ENCODE data around the gene CERT1.
"Not testable (repeated sequence)": the region's sequence is repeated elsewhere in the genome, so short reads cannot be mapped to it uniquely, and the experiment has no call there.

CERT1 gene, protein sequence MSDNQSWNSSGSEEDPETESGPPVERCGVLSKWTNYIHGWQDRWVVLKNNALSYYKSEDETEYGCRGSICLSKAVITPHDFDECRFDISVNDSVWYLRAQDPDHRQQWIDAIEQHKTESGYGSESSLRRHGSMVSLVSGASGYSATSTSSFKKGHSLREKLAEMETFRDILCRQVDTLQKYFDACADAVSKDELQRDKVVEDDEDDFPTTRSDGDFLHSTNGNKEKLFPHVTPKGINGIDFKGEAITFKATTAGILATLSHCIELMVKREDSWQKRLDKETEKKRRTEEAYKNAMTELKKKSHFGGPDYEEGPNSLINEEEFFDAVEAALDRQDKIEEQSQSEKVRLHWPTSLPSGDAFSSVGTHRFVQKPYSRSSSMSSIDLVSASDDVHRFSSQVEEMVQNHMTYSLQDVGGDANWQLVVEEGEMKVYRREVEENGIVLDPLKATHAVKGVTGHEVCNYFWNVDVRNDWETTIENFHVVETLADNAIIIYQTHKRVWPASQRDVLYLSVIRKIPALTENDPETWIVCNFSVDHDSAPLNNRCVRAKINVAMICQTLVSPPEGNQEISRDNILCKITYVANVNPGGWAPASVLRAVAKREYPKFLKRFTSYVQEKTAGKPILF

DNA sequence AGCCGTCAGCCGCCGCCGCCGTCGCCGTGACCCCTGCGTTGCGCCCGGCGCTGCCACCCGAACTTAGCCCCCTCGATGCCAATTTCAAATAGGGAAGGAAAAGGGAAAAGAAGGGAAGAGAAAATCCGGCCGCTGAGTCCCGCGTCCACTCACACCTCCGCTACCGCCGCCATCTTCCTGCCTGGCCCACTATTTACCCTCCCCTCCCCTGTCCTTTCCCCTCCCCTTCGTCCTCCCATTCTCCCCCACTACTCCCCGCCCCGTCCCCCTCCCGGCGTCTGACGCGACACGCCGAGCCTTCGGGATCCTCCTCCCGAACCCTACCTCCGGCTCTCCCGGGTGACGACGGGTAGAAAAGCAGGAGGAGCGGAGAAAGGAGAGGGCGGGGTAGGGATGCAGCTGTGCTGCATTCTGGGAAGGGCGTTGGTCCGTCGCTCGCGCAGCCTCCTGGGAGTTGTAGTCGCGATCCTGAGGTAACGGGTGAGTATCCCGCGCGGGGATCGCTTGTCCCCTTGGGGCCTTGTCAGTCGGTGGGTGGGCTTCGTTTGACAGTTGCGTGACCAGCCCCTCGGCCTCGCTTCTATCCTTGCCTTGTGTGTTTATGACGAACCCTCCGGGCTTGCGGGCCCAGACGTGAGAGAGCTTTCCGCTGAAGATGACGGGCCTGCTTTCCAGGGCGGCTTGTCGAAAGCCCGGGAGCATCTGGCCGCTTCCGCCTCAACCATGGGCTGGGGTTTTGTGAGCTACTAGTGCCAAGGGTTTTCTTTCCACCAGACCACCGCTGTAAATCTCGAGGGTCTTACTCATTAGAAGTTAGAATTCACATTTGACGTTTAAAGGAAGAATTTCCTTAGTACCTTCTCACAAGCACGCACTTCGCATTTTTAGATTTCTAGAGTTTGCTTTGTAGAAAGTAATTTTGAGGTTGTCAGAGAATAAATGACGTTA is at the start of gene CERT1, which contains the start of gene POLK:
Gene CERT1 (minus strand): TSS at position 195 of the 948 bp plus-strand sequence. CDS start 422 bp downstream, outside the sequence.
Gene POLK (plus strand): TSS at position 457 of the 948 bp plus-strand sequence.
- DNase-seq (ENCODE audit: low spot score in 2 of 2) = peak; percentile 98 to 99
- peaks cover 32% of the 10 kb centered on the region for H3K4me1 ChIP-seq
- in situ Hi-C loops (cut with MboI; ENCODE audit: low sequenced_read_pairs) = no loop called here
- no peaks in the 10 kb centered on the region for H3K36me3 ChIP-seq (replicated peaks)
- no peaks in the 10 kb centered on the region for H3K9me3 ChIP-seq
- H3K4me3 ChIP-seq = peak within 1 kb of the TSS; percentile 81
- no peaks in the 10 kb centered on the region for H3K27me3 ChIP-seq (ENCODE audit: low read depth)

DNA sequence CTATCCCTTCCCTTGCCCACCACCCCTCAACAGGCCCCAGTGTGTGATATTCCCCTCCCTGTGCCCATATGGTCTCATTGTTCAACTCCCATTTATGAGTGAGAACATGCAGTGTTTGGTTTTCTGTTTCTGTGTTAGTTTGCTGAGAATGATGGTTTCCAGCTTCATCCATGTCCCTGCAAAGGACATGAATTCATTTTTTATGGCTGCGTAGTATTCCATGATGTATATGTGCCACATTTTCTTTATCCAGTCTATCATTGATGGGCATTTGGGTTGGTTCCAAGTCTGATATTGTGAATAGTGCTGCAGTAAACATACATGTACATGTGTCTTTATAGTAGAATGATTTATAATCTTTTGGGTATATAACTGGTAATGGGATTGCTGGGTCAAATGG is 49.2 kb upstream of the CERT1 start:
- H3K4me3 ChIP-seq; H3K27me3 ChIP-seq (ENCODE audit: low read depth); in situ Hi-C loops (cut with MboI; ENCODE audit: low sequenced_read_pairs); H3K36me3 ChIP-seq (replicated peaks); H3K9me3 ChIP-seq; DNase-seq (ENCODE audit: low spot score in 2 of 2); H3K4me1 ChIP-seq: not testable (repeated sequence)

DNA sequence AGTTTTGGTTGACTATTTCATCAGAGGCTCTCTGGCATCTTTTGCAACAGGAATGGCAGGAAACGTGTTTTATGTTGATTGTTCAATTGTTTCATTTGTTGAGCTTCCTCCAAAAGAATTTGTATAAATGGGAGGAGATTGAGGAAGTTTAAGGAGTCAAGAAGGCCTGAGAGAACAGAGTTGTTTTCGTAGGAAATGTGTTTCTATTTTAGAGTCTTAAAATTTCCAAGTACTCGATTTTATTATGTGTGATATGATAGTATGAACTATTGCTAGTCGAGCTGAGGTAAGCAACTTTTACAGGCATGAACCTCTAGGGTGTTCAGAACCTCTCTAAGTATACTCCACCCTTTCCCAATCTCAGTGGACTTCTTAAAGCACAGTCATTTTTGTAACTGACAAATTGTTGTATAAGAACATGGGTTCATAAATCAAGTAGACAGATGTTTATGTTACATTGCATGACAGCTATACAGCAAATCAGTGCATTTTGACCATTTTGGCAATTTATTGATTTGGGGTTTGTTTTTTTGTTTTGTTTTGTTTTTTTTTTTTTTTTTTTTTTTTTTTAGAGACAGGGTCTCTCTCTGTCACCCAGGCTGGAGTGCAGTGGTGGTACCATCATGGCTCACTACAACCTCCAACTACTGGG is 47.7 kb upstream of the CERT1 start:
- DNase-seq (ENCODE audit: low spot score in 2 of 2) = no peak
- Histone ChIP-seq H3K4me1 (peaks cover 10% of the 10 kb centered on the region), H3K36me3 (replicated peaks) (no peaks in the 10 kb centered on the region; the same call in 1 of the 2 replicates), H3K4me3 (no peak overlapping the region), H3K27me3 (ENCODE audit: low read depth) (no peaks in the 10 kb centered on the region), H3K9me3 (no peaks in the 10 kb centered on the region)
- in situ Hi-C loops (cut with MboI; ENCODE audit: low sequenced_read_pairs) = no loop called here

DNA sequence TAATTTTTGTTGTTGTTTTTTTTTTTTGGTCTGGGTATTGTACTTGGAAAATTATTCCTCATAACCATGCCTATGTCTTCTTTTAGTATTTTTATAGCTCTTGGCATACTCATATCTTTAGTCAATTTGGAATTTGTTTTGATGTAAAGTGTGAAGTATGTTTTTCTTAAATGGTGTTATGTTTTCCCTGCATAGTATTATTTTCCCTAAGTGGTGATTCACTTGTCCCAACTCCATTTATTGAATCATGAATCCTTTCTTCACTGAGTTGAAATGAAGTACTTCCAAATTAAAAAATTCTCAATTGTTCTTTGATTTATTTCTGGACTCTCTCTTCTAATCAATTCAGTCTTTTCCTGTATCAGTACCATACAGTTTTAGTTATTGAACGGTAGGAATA is 46.8 kb upstream of the CERT1 start:
- Histone ChIP-seq H3K9me3 (no peaks in the 10 kb centered on the region), H3K27me3 (ENCODE audit: low read depth) (no peaks in the 10 kb centered on the region), H3K4me1 (peaks cover 10% of the 10 kb centered on the region), H3K36me3 (replicated peaks) (peaks cover 2% of the 10 kb centered on the region; the same call in 1 of the 2 replicates), H3K4me3 (no peak overlapping the region)
- in situ Hi-C loops (cut with MboI; ENCODE audit: low sequenced_read_pairs) = no loop called here
- no peak for DNase-seq (ENCODE audit: low spot score in 2 of 2)

DNA sequence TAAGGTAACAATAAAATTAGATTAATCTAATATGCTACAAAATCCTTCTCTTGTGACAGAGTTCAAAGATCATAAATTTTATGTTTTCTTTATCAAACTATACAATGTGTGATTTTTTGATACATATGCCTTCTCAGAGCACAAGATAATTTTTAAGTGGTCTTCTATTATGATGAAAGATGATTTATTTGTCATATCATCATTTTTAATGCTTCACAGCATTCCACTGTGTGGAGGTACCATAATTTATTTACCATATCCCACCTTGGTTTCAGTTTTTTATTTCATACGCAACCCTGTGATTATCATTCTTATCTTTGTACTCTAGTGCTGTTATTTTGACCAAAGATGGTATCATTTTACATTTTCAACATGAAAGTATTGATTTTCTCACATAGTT is 41.9 kb upstream of the CERT1 start:
- Histone ChIP-seq H3K4me3 (no peak overlapping the region), H3K9me3 (no peaks in the 10 kb centered on the region), H3K27me3 (ENCODE audit: low read depth) (no peaks in the 10 kb centered on the region), H3K4me1 (peaks cover 10% of the 10 kb centered on the region), H3K36me3 (replicated peaks) (peaks cover 11% of the 10 kb centered on the region; the same call in 1 of the 2 replicates)
- DNase-seq (ENCODE audit: low spot score in 2 of 2) = no peak
- in situ Hi-C loops (cut with MboI; ENCODE audit: low sequenced_read_pairs) = no loop called here

DNA sequence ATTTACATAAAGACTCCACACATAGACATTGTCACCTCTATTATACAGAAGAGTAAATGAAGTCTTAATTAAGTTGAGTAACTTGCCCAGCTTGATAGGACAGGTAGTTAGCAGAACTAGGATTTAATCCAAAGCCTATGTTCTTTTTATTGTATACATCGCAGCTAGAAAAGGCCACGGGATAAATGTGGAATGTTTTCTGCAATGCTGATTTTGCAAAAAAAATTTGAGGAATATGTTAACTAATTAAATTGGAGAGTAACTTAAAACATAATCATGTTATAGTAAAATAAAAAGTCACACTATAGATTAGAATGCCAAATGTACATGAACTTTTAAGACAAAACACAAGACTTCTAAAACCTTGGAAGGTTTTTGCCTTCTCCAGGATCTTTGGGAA is 41.3 kb upstream of the CERT1 start:
- Histone ChIP-seq H3K36me3 (replicated peaks) (peaks cover 11% of the 10 kb centered on the region; the same call in 1 of the 2 replicates), H3K27me3 (ENCODE audit: low read depth) (no peaks in the 10 kb centered on the region), H3K9me3 (no peaks in the 10 kb centered on the region), H3K4me1 (peaks cover 10% of the 10 kb centered on the region), H3K4me3 (no peak overlapping the region)
- no peak for DNase-seq (ENCODE audit: low spot score in 2 of 2)
- in situ Hi-C loops (cut with MboI; ENCODE audit: low sequenced_read_pairs) = no loop called here

DNA sequence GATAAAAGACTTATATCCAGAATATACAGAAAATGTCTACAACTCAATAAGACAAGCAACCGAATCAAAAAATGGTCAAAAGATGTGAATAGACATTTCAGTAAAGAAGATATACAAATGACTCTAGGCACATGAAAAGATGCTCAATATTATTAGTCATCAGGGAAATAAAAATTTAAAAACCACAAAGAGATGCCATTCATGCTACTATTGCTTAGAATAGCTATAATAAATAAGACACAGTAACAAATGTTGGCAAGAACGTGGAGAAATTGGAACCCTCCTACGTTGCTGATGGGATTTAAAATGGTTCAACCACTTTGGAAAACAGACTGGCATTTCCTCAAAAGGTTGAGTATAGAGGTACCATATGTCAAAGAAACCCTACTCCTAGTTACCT is 40.0 kb upstream of the CERT1 start:
- DNase-seq (ENCODE audit: low spot score in 2 of 2) = no peak
- Histone ChIP-seq H3K27me3 (ENCODE audit: low read depth) (no peaks in the 10 kb centered on the region), H3K36me3 (replicated peaks) (peaks cover 11% of the 10 kb centered on the region; the same call in 1 of the 2 replicates), H3K4me1 (peaks cover 10% of the 10 kb centered on the region), H3K9me3 (no peaks in the 10 kb centered on the region), H3K4me3 (no peak overlapping the region)
- in situ Hi-C loops (cut with MboI; ENCODE audit: low sequenced_read_pairs) = no loop called here

DNA sequence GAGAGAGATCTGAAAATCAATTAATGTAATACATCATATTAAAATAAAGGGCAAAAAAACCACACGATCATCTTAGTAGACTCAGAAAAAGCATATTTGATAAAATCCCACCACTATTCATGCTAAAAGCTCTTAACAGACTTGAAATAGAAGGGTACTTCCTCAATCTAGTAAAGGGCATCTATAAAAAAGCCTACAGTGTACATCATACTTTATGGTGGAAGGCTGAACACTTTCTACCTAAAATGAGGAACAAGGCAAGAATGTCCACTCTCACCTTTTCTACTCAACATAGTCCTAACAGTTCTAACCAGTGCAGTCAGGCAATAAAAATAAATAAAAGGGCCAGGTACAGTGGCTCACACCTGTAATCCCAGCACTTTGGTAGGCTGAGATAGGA is 39.2 kb upstream of the CERT1 start:
- Histone ChIP-seq H3K4me1 (peaks cover 5% of the 10 kb centered on the region), H3K4me3 (no peak overlapping the region), H3K9me3 (no peaks in the 10 kb centered on the region), H3K36me3 (replicated peaks) (peaks cover 11% of the 10 kb centered on the region; the same call in 1 of the 2 replicates), H3K27me3 (ENCODE audit: low read depth) (no peaks in the 10 kb centered on the region)
- DNase-seq (ENCODE audit: low spot score in 2 of 2) = no peak
- in situ Hi-C loops (cut with MboI; ENCODE audit: low sequenced_read_pairs) = no loop called here

DNA sequence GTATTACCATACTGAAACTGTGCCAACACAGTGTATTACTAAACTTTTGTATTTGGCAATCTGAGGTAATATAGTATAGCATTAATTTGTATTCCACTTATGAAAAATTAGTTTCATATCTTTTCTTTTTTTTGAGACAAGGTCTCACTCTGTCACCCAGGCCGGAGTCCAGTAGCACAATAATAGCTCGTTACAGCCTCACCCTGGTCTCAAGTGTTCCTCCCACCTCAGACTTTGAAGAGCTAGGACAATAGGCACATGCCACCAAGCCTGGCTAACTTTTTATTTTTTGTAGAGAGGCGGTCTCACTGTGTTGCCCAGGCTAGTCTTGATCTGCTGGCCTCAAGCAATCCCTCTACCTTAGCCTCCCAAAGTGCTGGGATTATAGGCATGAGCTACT is 36.4 kb upstream of the CERT1 start:
- no peak for DNase-seq (ENCODE audit: low spot score in 2 of 2)
- Histone ChIP-seq H3K9me3 (no peaks in the 10 kb centered on the region), H3K36me3 (replicated peaks) (peaks cover 5% of the 10 kb centered on the region; the same call in 1 of the 2 replicates), H3K27me3 (ENCODE audit: low read depth) (no peaks in the 10 kb centered on the region), H3K4me3 (no peak overlapping the region), H3K4me1 (no peaks in the 10 kb centered on the region)
- in situ Hi-C loops (cut with MboI; ENCODE audit: low sequenced_read_pairs) = no loop called here

DNA sequence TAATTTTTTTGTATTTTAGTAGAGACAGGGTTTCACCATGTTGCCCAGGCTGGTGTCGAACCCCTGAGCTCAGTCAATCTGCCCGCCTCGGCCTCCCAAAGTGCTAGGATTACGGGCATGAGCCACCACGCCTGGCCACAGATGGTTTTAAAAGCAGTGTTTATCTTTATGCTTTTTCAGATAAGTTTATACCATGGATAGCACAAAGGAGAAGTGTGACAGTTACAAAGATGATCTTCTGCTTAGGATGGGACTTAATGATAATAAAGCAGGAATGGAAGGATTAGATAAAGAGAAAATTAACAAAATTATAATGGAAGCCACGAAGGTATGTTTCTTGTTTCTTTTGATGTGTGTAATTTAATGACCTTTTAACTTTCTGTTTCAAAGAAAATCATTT is 35.4 kb upstream of the CERT1 start:
- no peak for DNase-seq (ENCODE audit: low spot score in 2 of 2)
- Histone ChIP-seq H3K27me3 (ENCODE audit: low read depth) (no peaks in the 10 kb centered on the region), H3K4me1 (no peaks in the 10 kb centered on the region), H3K36me3 (replicated peaks) (no peaks in the 10 kb centered on the region), H3K9me3 (no peaks in the 10 kb centered on the region), H3K4me3 (no peak overlapping the region)
- in situ Hi-C loops (cut with MboI; ENCODE audit: low sequenced_read_pairs) = no loop called here

DNA sequence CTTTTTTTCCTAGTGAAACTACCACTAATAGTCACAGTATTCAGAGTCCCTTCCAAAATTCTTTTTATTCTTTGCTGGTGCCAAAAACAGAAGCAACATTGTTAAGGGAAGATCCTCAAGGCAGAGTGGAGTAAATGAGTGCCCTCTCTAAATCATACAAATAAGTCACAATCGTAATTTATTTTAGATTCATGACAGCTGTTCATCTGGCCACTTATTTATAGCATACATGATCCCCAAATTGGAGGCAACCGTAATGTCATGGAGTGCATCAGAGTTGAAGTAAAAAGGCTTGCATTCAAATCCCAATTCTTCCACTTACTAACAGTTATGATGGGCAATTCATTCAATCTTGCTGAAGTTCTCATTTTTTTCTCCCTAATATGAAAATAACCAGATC is 33.7 kb upstream of the CERT1 start:
- Histone ChIP-seq H3K4me3 (no peak overlapping the region), H3K36me3 (replicated peaks) (no peaks in the 10 kb centered on the region), H3K9me3 (no peaks in the 10 kb centered on the region), H3K27me3 (ENCODE audit: low read depth) (no peaks in the 10 kb centered on the region), H3K4me1 (no peaks in the 10 kb centered on the region)
- in situ Hi-C loops (cut with MboI; ENCODE audit: low sequenced_read_pairs) = no loop called here
- no peak for DNase-seq (ENCODE audit: low spot score in 2 of 2)

DNA sequence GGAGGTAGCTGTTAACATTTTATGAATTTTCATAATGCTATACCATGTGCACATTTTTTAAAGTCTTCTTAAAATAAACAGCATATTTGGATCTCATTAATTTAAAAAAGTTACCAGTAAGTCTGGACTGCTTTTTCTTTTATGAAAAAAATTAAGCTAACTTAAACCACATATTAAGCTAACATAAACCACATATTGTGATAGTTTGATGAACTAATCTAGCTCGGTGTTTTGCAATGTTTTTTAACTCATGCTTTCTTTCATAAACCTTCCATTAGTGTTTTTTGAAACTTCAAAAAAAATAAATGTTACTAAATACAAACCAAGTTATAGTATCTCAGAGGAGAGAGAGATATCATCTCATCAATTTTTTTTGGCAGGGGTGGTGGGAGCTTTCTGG is 26.8 kb upstream of the CERT1 start:
- no peak for DNase-seq (ENCODE audit: low spot score in 2 of 2)
- Histone ChIP-seq H3K4me3 (no peak overlapping the region), H3K4me1 (no peaks in the 10 kb centered on the region), H3K27me3 (ENCODE audit: low read depth) (no peaks in the 10 kb centered on the region), H3K9me3 (no peaks in the 10 kb centered on the region), H3K36me3 (replicated peaks) (no peaks in the 10 kb centered on the region)
- in situ Hi-C loops (cut with MboI; ENCODE audit: low sequenced_read_pairs) = no loop called here

DNA sequence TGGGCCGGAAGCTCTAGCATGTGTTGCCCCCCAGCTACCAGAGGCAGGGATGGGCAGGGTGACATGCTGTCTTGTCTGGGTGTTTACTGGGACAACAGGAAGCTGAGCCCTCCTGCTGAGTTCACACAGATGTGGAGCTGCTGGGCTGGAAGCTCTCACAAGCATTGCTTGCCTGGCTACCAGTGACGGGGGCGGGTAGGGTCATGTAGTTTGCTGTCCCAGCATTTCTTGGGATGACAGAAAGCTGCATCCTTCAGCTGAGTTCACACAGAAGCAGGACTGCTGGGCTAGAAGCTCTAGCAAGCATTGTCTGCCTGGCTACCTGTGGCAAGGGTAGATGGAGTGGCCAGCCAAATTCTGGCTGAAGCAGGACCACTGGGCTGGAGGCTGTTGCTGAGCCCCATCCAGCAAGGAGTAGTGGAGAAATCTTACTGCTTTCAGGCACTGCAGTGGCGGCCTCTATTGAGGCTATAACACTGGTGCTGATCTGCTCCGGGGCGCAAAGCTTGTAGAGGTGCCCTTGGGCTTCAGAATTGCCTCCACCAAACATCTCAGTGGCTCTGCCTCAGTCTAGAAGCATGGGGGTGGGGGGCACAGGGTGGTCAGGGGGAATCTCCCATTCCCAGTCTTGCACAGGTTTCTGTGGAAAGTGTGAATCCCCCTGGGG is 25.4 kb upstream of the CERT1 start:
- no peaks in the 10 kb centered on the region for H3K27me3 ChIP-seq (ENCODE audit: low read depth)
- no peak overlapping the region for H3K4me3 ChIP-seq
- no peaks in the 10 kb centered on the region for H3K4me1 ChIP-seq
- in situ Hi-C loops (cut with MboI; ENCODE audit: low sequenced_read_pairs) = no loop called here
- no peak for DNase-seq (ENCODE audit: low spot score in 2 of 2)
- no peaks in the 10 kb centered on the region for H3K9me3 ChIP-seq
- H3K36me3 ChIP-seq (replicated peaks) = no peaks in the 10 kb centered on the region
